NCI-H2227 (cell line): Measurements from ENCODE around the gene ALDH1A3.
A peak's percentile ranks its signal among the peaks of the same experiment; 100 is the strongest.
"Not testable (repeated sequence)": the region's sequence is repeated elsewhere in the genome, so short reads cannot be mapped to it uniquely, and the experiment has no call there.

Experiments used
- DNase-seq: peaks from one replicate; lab custom pipeline; 2025; ENCODE audit not compliant: unreplicated experiment; lab: John Stamatoyannopoulos, UW

The ALDH1A3 gene

DNA sequence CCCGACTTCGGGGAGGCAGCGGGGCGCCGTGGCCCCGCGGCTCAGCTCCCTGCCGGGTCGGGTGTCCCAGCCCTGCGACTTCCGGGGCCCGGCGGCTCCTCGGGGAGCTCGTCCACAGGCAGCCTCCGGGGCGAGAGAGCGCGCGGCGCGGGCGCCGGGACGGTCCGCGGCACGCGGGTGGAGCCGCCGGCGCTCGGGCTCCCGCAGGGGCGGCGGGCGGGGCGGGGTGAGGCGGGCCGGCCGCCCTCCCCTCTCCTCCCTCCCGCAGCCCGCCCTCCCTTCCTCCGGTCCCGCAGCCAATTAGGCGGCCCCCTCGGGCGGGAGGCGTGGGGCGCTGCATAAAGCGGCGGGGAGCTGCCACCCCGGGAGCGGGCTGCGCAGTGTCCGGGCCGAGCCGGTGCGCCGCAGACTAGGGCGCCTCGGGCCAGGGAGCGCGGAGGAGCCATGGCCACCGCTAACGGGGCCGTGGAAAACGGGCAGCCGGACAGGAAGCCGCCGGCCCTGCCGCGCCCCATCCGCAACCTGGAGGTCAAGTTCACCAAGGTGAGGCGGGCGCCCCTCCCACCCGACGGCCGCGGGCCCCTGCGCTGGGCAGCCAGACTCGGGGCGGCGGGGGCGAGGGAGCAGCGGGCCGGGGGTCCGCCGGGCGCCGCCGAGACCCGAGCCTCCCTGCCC, at the start of gene ALDH1A3:
Gene ALDH1A3 (plus strand): TSS at position 368 of the 675 bp plus-strand sequence. CDS start 77 bp downstream, at position 445.
- no peak for DNase-seq

DNA sequence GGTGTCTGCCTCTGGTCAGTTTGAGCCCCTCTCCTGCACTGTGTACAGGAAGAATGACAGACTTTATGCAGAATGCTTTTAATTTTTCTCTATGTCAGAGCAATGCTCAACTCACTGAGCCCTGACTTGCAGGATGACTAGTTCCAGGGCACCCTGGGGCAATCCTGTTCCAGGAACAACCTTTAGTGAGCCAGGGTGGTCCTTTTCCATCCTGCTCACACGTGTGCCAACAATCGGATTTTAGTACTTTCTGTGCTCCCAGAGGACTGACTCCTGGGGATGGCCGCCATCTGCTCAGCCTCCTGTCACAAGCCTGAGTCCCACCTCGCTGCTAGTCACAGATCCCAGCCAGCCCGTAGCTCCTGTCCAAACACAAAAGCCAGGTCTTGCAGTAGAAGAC, 48.2 kb upstream of the ALDH1A3 start:
- no peak for DNase-seq

DNA sequence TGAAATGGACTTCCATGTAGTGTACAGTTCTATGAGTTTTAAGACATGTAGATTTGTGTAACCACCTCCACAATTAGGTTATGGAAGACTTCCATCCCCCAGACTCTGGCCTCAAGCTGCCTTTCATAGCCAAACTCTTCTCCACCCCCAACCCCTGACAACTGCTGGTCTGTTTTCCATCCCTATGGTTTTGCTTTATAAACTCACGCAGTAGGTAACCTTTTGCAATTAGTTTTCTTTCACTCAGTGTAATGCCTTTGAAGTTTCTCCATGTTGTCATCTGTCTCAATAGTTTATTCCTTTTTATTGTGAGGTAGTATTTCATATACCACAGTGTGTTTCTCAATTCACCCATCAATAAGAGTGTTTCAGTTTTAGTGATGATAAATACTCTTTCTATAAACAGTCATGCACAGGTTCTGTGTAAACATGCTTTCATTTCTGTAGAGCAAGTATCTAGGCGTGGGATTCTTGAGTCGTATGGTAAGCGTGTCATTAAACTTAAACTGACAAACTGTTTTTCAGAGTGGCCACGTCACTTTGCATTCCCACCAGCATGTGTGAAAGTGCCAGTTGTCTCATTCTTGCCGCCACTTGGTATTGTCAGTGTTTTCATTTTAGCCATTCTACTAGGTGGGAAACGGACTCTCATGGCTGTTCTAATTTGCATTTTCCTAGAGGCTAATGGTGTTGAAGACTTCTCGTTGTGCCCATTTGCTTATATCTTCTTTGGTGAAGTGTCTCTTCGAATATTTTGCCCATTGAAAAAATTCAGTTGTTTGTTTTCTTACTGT, 47.3 kb upstream of the ALDH1A3 start:
- no peak for DNase-seq

DNA sequence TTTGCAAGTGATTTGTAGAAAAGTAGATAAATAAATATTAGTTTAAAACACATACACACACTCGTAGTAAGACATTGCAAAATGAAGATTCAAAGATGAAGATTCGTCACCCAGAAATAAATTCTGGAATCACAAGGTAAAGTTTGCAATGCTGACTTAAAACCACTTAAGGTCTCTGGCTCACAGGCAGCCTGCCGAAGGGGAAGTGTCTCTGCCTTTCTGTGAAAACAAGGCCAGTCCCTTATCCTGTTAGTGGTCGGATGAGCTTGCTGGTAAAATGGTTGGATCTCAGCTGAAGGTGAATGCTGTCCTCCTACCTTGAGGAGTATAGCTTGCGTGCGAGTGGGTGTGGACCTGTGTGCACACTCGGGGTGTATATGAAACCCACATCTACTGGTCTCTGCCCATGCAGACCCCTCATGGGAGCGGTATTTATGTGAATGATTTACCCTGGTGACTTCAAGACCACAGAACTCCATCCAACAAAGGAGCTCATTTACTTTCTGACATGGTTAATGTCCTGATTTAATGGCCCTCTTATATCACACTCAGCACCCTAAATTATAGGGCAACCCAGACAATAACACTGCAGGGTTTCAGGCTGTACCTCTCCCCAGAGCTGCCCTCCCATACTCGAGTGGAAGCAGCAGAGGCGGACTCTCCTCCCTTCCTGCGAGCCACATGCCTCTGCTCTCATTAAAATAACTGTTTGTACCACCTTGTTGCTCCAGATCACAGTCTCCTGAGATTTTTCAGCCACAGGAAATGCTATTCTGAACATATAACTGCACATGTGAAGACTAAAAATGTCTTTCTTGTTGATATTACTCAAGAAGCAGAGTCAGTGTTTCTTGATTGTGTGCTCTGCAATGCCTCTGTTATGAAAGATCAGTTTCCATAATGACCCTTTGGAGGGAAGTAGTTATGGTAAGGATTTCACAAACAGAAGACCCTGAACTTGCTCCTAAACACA, 45.9 kb upstream of the ALDH1A3 start:
- no peak for DNase-seq

DNA sequence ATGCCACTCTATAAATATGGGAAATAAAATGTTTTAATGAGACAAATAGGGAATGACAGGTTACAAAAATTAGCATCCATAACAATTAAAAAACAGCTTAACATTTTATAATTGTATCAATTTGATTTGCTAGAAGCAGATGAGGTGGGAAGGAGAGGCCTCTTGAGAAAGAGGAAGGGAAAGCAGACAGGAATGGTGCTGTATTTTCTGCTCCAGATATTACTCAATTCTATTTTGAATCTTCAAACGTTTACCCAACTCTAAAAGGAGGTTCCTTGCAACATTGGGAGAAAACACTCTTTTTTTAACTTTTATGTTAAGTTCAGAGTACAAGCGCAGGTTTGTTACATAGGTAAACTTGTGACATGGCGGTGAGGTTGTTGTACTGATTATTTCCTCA, 44.9 kb upstream of the ALDH1A3 start:
- no peak for DNase-seq

DNA sequence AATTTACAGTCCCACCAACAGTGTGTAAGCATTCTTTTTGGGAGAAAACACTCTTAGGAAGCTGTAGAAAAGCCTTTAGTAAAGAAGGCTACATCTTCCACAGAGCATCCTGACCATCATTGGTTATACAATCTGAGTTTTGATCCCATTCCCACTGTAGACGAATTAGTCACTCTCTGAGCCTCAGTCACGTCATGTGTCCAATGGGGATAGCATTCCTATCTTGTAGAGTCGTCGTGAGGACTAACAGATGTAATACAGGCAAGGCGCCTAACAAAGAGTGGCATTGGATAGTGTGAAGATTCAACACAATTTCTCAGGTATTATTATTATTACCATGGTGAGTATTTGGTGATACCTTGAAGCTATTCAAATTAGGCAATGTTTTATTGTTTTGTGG, 44.0 kb upstream of the ALDH1A3 start:
- DNase-seq: no peak

DNA sequence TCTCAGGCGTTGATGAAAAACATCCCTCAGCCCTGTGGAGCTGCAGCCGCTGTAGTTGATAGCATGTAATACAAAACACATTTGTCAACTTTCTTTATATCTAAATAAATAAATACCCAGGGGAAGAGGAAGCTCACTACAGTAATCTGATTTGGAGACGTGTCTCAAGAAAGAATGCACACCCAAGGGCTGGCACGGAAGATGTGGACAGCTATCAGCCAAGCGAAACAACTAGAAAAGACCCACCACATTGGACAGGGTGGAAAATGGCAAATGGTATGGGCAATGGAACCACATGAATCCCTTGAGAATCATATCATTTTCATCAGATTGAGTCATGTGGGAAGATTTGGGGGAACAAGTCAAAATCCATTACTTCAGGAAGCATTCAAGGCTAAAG, 43.1 kb upstream of the ALDH1A3 start:
- no peak for DNase-seq

DNA sequence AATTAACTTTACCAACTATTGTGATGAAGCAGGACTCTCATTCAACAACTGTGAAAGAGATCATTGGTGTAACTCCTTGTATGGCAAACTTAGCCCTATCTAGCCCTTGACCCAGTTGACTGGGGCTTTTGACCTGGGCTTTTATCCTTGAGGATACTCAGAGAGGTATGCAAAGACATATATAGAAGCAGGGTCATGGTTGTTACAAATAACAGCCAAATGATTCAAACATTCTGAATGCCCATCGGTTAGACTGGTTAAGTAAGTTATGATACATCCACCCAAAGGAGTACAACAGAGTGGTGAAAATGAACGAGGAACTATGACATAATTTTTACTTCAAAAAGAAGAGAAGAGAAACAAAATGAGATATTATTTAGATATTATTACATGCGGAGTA, 38.2 kb upstream of the ALDH1A3 start:
- DNase-seq: no peak

DNA sequence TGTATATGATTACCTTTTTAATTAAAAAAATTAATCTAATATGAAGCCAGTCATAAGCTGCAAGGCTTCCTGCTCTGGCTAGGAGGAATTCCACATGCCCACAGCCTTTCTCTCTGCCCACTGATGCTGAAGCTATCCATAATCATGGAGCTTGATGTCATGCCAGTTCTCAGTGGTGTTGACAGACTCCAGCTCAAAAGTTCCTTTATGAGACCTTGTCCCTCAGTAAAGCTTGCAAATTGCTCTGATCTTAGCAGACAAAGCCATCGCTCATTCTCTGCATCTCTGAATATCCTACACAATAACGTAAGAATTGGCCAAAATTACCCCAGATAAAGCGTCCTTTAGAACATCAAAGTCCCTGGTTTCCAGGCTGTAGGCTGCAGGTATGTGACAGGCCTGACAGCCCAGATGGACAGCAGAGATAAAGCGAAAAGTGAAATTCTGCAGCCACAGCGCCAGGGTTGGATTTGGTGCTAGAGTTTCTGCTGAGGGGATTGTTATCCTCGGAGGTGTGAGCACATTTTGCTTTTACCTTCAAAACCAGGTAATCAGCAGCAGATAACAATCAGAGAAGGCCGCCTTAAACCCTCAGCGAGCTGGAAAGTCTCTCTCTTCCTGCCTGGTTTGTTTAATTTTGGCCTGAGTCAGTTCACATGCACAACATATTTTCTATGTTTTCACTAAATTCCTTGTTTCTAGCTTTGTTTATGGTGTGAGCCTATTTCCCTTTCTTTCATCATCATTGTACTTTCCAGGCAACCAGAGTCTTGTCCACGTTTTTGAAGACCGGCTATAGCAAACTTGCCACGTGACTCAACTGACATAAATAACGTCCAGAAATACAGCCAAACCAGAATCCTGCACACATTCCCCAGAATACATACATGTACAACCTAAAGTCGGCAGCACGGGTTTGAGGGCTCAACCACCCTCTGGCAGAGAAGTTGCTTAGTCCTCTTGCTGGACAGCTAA, 36.6 kb upstream of the ALDH1A3 start:
- DNase-seq: no peak

DNA sequence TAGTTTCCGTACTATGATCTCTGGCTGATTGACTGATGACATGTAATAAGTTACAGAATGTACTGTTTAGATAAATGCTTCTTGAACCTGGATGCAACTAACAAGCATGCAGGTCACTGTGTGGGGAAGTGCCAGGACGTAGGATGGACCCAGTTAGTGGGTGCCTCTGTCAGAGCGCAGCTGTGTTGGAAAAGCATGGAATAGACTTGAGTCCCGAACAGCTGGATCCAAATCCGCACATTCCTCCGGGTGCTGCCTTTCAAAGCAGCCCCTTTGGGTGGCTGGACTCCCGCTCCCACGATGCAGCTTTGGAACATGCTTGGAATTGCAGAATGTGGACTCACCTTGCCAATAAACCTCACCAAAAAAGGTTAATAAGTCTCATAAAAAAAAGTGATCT, 35.5 kb upstream of the ALDH1A3 start:
- DNase-seq: no peak

DNA sequence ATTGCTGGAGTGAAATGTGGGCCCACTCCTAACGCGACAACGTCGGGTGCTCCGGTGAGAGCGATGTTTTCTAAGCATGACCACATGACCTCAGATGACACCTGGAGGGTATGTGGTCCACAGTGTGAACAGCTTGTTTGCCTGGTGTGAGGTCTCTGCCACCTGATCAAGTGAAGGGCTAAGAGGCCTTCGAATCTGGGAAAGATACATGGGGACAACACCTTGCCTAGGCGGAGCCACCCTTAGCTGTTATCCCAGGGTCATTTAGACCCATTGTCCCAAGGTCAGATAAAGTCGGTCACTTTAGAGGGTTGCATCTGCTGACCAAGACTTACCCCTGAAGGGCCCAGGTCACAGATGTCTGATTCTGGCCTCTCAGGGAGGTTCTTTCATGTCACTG, 34.9 kb upstream of the ALDH1A3 start:
- DNase-seq: no peak

DNA sequence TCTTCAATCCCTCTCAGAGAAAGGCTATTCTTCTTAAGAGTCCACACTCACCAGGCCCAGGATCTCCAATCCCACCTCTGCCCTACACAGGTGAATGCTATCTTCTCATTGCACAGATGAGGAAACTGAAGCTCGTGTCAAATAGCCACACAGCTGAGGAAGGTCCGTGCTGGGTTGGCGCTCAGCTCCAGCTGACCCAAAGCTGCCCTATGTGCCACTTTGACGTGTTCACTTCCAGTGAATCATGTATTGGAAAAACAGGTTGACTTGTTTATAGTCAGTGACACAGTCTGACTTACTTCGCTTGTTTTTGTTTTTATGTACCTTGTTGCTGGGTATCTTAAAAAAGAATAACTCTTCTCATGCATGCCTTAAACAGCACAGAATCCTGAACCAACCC, 32.4 kb upstream of the ALDH1A3 start:
- no peak for DNase-seq

DNA sequence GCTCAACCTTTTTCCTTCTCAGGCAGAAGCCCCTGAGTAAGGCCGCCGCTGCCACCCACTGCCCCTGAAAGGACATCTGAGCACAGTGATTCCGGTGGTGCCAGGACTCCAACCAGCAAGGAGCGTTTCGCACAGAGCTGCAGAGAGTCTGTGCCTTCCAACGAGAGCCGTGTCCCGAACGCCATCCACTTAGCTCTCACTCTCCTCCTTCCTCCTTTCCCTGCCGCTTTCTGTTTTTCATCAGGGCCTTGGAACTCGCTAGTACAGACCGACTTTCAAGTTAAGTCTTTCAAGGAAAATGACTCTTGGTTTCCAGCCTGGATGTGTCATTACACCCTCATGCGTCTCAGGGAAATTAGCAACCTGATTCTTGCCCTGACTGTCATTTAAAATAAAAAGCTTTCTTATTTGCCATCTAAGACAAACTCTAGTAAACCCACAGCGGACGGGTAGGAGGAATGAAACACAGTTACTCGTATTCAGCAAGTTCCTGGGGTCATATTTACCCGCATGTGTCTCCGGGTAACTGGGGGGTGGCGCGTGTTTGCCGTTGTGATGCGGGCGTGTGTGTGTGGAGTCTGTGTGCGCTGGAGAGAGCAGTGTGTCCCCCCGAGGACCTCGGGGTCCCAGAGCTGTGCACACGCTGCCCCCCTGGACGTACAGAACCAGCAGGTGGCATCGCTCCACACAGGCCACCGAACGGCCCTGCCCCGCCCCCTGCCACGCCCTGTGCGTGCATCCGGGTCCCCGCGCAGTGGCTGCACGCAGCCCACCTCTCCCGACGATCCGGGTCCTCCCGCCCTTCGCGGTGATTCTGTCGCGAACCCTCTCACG, 30.4 kb upstream of the ALDH1A3 start:
- DNase-seq: peak; percentile 36

DNA sequence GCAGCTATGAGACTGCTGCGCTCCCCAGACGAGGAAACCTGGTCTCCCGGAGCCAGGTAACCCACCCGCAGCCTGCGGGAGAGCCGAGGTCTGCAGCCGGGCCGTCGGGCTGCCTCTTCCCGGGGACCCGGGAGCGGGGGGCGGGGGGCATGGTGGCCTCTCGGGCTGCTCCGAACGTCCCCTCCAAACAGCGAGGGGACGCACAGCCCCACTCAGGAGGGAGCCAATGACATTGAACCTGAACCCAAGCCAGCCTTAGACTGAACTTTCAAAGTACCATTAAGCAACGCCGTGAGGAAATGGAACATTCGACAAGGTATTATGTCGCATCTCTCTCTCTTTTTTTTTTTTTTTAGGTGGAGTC, 29.8 kb upstream of the ALDH1A3 start:
- no peak for DNase-seq

DNA sequence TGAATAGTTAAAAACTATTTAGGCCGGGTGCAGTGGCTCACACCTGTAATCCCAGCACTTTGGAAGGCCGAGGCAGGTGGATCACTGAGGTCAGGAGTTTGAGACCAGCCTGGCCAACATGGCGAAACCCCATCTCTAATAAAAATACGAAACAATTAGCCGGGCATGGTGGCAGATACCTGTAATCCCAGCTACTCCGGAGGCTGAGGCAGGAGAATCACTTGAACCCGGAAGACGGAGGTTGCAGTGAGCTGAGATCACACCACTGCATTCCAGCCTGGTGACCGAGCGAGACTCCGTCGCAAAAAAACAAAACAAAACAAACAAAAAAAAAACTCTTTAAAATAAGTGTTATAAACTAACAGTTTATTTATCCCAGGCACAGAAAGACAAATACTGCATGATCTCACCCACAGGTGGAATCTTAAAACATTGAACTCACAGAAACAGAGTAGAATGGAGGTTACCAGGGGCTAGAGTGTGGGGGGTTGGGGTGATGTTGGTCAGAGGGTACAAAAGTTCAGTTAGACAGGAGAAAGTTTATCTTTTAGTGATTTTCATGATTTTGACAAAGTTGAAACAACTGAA, 28.1 kb upstream of the ALDH1A3 start:
- not testable (repeated sequence) for DNase-seq

DNA sequence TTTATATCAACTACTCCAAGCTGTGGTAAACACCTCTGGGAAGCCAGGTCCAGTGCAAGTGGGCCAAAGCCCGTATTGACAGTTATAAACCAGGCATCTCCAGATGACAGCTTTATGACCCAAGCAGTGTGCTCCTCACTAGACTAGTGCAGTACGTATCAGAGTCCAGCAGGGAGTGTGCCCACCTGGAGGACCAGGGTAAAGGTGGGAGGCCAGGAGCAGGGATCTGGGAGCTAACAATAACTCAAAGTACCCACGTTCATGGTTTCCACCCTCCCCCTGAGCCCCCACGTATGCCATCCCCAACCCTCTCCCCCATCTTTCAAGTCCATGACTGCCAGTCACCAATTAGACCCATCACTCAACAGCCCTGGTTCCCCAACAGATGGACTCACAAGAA, 27.0 kb upstream of the ALDH1A3 start:
- DNase-seq: no peak

DNA sequence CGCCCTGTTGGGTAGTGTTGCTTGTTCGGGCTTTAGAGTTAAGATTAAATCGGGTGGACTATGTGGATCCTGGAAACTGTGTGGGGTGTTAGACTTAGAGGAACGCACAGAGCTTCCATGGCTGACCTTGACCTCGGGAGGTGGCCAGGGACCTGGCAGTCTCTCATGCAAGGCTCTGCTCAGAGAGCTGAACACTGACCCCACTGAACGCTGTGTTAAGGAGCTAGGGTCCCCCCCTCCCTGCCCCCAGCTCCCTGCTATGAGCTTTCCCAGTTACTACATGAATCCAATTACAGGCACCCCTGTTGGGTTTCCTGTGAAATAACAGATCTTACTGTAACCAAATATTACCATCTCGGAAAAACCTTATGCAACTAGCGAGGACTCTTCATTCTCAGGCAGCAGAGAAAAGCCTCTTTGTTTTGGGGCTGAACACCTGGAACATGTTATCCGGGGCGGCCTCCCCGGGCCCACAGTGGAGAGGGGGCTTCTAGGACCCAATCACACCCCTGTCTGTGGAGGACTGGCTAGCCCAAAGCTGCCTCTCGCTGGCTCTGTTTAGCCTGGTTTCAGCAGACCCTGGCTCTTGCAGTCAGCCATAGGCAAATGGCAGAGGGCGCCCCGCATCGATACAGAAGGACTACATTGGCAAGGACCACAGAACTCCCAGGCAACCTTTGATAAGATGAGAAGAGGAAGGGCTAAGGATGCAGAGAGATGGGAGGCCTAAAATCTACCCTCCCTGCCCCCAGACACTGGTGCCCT, 25.8 kb upstream of the ALDH1A3 start:
- no peak for DNase-seq

DNA sequence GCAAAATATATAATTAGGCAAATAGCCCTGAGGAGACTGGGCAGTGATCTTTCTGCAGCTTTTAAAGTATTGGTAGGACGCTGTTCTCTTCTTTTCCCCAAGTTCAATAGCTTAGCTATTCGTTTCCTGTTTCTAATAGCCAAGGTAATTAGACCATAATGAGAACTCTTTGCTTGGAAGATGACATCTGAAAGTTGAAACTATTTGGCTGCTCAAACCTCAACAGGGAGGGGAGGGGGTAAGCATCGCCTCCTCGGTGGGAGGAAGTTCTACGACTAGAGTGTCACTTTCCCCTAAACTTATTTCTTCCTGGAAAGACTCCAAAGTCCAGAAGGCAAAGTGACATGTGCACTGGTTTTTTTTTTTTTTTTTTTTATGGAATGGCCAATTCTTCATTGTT, 22.8 kb upstream of the ALDH1A3 start:
- no peak for DNase-seq
